Measurements from ENCODE around the gene FBXO2. TPM values are rescaled to one million over a fixed set of nuclear protein-coding genes. Genes with fewer than 3 reads are reported as not detected.

The FBXO2 gene
- total and polyA plus RNA-seq, 10 of the 15 experiments (the other 5 are each of a cell fraction or from before 2014, with no cell fraction given), result 0.06 to 0.41 (median 0.18) TPM; not detected in 4

DNA sequence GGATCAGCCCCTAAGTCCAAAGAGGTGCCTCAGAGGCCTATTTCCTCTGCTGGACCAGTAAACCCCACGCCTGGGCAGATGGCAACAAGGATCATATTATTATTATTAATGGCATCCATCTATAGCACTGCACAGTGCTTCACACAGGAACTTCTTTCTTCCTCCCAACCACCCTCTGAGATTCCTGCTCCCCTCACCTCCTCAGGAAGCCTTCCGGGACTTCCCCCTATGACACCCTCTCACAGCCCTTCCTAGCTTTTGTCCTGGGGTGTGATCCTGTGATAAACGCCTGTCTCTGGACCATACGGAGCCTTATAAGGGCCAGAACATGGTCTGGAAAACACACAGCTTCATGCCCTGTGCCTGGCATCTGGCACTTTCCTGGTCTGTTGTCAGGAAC is 3.2 kb downstream of the FBXO2 start:
- intact Hi-C loops (cut with micrococcal nuclease; ENCODE audit: unreplicated experiment), result no loop called here
- H3K27ac ChIP-seq (ENCODE audit: control insufficient read depth, insufficient read depth), result no peak overlapping the region
- ATAC-seq, result no peak
- no peak for DNase-seq (ENCODE audit: low read depth, low spot score)
- H3K9me3 ChIP-seq (replicated peaks; ENCODE audit: control insufficient read depth, insufficient read depth, low read length), result no peaks in the 10 kb centered on the region
- ChIA-PET SMC1A (ENCODE audit: uncharacterized antibody, unreplicated experiment) (interaction anchor here (1.2 to 1.6 kb wide), 4 partner anchors 13 to 85 kb away, joined by 3 to 5 read pairs (median 4); partner anchors contain the start of genes AGTRAP and FBXO6), RAD21 (ENCODE audit: unreplicated experiment) (interaction anchor here (0.9 to 3.3 kb wide), 8 partner anchors 13 to 97 kb away, joined by 3 to 25 read pairs (median 5); partner anchors contain the start of gene FBXO6), POLR2A (interaction anchor here (0.5 to 1.1 kb wide), 2 partner anchors 60 to 271 kb away, joined by 3 to 4 read pairs; no protein-coding TSS in a partner anchor), CTCF (interaction anchor here (1.0 to 3.2 kb wide), 17 partner anchors 13 to 613 kb away, joined by 3 to 36 read pairs (median 6); partner anchors contain the start of genes AGTRAP and FBXO6)
- 71% methylated on average over 4 of the region's 4 CpGs for WGBS (ENCODE audit: insufficient coverage, insufficient replicate concordance, low lambda C conversion rate, missing lambda C conversion rate)
- H2AFZ ChIP-seq (ENCODE audit: control insufficient read depth, low read depth, low read length), result no peak overlapping the region
- peak overlapping the region; percentile 28; the same call in 1 of the 2 replicates for H3K4me2 ChIP-seq (ENCODE audit: control insufficient read depth, insufficient read depth)
- H4K20me1 ChIP-seq (ENCODE audit: control insufficient read depth, insufficient read depth), result no peaks in the 10 kb centered on the region
- FAIRE-seq, result no peak
- no TSS peak for BruUV-seq (replicated peaks)
- H3K4me3 ChIP-seq, result no peak overlapping the region
- H3K9ac ChIP-seq (ENCODE audit: control insufficient read depth, insufficient read depth, low read length), result no peak overlapping the region
- H3K27me3 ChIP-seq (replicated peaks in 1 of 2; ENCODE audit: control insufficient read depth in 2 of 2, insufficient read depth in 2 of 2, low read length in 1 of 2), result no peaks in the 10 kb centered on the region; a peak in 2 of 4 replicates
- peaks cover 5% of the 10 kb centered on the region for H3K4me1 ChIP-seq (ENCODE audit: control insufficient read depth, insufficient read depth, low read length)
- H3K79me2 ChIP-seq (ENCODE audit: control insufficient read depth, insufficient read depth, low read length), result no peaks in the 10 kb centered on the region
- no peaks in the 10 kb centered on the region for H3K36me3 ChIP-seq (ENCODE audit: control insufficient read depth in 2 of 2, insufficient read depth in 2 of 2, low read length in 1 of 2)
- in situ Hi-C loops (cut with MboI), result no loop called here
- TF ChIP-seq, protein P1, sequence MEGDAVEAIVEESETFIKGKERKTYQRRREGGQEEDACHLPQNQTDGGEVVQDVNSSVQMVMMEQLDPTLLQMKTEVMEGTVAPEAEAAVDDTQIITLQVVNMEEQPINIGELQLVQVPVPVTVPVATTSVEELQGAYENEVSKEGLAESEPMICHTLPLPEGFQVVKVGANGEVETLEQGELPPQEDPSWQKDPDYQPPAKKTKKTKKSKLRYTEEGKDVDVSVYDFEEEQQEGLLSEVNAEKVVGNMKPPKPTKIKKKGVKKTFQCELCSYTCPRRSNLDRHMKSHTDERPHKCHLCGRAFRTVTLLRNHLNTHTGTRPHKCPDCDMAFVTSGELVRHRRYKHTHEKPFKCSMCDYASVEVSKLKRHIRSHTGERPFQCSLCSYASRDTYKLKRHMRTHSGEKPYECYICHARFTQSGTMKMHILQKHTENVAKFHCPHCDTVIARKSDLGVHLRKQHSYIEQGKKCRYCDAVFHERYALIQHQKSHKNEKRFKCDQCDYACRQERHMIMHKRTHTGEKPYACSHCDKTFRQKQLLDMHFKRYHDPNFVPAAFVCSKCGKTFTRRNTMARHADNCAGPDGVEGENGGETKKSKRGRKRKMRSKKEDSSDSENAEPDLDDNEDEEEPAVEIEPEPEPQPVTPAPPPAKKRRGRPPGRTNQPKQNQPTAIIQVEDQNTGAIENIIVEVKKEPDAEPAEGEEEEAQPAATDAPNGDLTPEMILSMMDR (IDR thresholded peaks at IDR 0.05 in 2 of 3, conservative IDR thresholded peaks at IDR 0.05 in 1 of 3; ENCODE audit: control insufficient read depth in 2 of 3, extremely low read depth in 1 of 3, insufficient read depth in 1 of 3, low read depth in 3 of 3, low read length in 3 of 3), result no peak
- TF ChIP-seq SMAD5 (IDR thresholded peaks at IDR 0.05; ENCODE audit: low read depth) (no peak), HCFC1 (IDR thresholded peaks at IDR 0.05; ENCODE audit: low read length) (no peak), CBFB (IDR thresholded peaks at IDR 0.05; ENCODE audit: low read depth) (no peak), NBN (IDR thresholded peaks at IDR 0.05) (no peak), ASH2L (IDR thresholded peaks at IDR 0.05; ENCODE audit: borderline replicate concordance, low read depth) (no peak), CUX1 (IDR thresholded peaks at IDR 0.05; ENCODE audit: insufficient replicate concordance, low read depth, low read length) (no peak), SPI1 (IDR thresholded peaks at IDR 0.05; ENCODE audit: borderline replicate concordance, insufficient read depth, low read depth, low read length) (no peak), CBX5 (IDR thresholded peaks at IDR 0.05; ENCODE audit: low read depth) (no peak), RFX5 (IDR thresholded peaks at IDR 0.05; ENCODE audit: low read depth, low read length) (no peak), POLR2A (IDR thresholded peaks at IDR 0.05; ENCODE audit: low read depth, low read length) (no peak), RB1 (IDR thresholded peaks at IDR 0.05; ENCODE audit: borderline replicate concordance) (no peak), ATF7 (IDR thresholded peaks at IDR 0.05; ENCODE audit: low read depth) (no peak), IRF5 (IDR thresholded peaks at IDR 0.05; ENCODE audit: borderline replicate concordance) (no peak), SMARCA5 (IDR thresholded peaks at IDR 0.05) (no peak)
- TF ChIP-seq, protein P2, sequence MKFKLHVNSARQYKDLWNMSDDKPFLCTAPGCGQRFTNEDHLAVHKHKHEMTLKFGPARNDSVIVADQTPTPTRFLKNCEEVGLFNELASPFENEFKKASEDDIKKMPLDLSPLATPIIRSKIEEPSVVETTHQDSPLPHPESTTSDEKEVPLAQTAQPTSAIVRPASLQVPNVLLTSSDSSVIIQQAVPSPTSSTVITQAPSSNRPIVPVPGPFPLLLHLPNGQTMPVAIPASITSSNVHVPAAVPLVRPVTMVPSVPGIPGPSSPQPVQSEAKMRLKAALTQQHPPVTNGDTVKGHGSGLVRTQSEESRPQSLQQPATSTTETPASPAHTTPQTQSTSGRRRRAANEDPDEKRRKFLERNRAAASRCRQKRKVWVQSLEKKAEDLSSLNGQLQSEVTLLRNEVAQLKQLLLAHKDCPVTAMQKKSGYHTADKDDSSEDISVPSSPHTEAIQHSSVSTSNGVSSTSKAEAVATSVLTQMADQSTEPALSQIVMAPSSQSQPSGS (IDR thresholded peaks at IDR 0.05; ENCODE audit: low read length), result no peak

Measured in GM12878 (cell line).